ENCODE measurements around the gene INPP1.
A peak's percentile ranks its signal among the peaks of the same experiment; 100 is the strongest.
"Not testable (repeated sequence)": the region's sequence is repeated elsewhere in the genome, so short reads cannot be mapped to it uniquely, and the experiment has no call there.

INPP1 gene, protein sequence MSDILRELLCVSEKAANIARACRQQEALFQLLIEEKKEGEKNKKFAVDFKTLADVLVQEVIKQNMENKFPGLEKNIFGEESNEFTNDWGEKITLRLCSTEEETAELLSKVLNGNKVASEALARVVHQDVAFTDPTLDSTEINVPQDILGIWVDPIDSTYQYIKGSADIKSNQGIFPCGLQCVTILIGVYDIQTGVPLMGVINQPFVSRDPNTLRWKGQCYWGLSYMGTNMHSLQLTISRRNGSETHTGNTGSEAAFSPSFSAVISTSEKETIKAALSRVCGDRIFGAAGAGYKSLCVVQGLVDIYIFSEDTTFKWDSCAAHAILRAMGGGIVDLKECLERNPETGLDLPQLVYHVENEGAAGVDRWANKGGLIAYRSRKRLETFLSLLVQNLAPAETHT

DNA sequence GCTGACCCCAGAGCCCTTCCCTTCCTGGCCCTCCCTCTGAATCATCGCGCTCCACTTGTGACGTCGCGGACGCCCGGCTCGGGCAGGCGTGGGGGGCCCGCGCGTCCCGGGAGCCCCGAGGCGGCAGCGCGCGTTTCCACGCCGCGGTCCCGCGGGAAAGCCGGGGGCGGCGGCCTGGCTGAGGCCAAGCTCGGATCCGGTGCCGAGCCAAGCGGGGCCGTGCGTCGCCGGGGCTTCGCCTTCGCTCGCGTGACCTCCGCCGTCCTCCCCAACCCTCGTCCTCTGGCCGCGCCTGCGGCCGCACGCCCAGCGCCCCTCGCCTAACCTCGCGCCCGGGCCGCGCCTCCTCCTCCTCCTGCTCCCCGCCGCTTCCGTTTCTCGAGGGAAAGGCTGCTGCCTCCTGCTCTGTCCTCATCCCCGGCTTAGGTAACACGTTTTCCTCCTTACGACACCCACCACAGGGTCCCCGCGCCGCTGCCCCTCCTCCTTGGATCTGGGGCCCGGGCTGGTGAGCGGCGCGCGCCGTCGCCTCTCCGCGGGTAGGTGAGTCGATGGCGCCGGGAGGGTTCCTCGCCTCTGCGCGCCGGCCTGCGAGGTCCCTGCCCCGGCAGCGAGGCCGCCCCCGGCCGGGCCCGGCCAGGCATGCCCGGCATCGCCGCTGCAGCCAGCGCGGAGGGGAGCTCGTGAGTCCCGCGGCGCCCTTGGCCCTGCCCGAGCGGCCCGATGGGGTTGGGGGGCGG lies at the start of gene INPP1:
TSS of gene INPP1 (plus strand) at position 54 of the 740 bp plus-strand sequence. CDS start 16,514 bp downstream, outside the sequence.
- TF ChIP-seq CTCF (IDR thresholded peaks at IDR 0.05; ENCODE audit: low read depth, low read length, missing control alignments): no peak
- no peak for DNase-seq (ENCODE audit: extremely low read depth, low read depth)
- H3K4me3 ChIP-seq (replicated peaks; ENCODE audit: low read depth, low read length): peak within 1 kb of the TSS; percentile 65

DNA sequence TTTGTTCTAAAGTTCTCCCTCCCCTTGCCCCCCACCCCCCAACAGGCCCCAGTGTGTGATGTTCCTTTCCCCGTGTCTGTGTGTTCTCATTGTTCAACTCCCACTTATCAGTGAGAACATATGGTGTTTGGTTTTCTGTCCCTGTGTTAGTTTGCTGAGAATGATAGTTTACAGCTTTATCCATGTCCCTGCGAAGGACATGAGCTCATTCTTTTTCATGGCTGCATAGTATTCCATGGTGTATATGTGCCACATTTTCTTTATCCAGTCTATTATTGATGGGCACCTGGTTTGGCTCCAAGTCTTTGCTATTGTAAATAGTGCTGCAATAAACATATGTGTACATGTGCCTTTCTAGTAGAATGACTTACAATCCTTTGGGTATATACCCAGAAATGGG lies 45.5 kb upstream of the INPP1 start:
- DNase-seq (ENCODE audit: extremely low read depth, low read depth): not testable (repeated sequence)

GRCh38 chr2:190301032-190301431 lies 42.4 kb upstream of the INPP1 start:
- no peak for TF ChIP-seq CTCF (IDR thresholded peaks at IDR 0.05; ENCODE audit: low read depth, low read length, missing control alignments)
- no peak overlapping the region for H3K4me3 ChIP-seq (replicated peaks; ENCODE audit: low read depth, low read length)
- DNase-seq (ENCODE audit: extremely low read depth, low read depth): no peak

More for the DNA sequence above, 45.5 kb upstream of the INPP1 start:
- H3K4me3 ChIP-seq (replicated peaks; ENCODE audit: low read depth, low read length): not testable (repeated sequence)

DNA sequence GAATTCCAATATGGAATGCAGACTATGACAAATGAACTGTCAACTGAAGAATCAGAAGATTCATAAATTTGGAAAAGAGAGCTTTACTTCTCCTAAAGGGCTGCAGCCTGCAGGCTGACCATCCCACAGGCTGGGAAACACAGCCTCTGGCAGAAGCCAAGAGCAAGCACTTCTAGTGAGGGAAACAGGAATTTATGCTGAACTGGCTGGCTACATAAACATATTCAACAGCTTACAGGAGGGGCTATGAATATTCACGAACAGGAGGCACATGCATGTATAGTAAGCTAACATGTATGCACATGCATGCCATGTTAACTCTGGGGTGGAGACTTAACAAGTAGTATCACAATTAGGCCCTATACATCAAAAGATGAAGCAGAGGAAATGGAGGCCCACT lies 41.3 kb upstream of the INPP1 start:
- TF ChIP-seq CTCF (IDR thresholded peaks at IDR 0.05; ENCODE audit: low read depth, low read length, missing control alignments): no peak
- no peak for DNase-seq (ENCODE audit: extremely low read depth, low read depth)

DNA sequence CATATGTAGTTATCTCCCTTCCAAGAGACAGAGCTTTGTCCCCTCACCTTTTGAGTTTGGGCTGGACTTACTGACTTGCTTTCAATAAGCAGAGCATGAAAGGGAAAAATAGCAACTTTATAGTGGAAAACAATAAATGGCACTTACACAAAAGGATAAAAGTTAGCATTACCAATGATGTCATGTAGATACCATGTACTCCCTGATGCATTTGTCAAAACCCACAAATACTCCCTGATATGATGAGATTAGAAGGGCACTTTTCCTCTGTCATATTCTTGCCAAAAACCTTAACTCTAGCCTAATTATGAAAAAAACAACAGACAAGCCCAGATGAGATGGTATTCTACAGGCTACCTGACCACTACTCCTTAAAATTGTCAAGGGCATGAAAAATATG lies 39.7 kb upstream of the INPP1 start:
- TF ChIP-seq CTCF (IDR thresholded peaks at IDR 0.05; ENCODE audit: low read depth, low read length, missing control alignments): no peak
- no peak for DNase-seq (ENCODE audit: extremely low read depth, low read depth)
- no peak overlapping the region for H3K4me3 ChIP-seq (replicated peaks; ENCODE audit: low read depth, low read length)

More for the DNA sequence above, 41.3 kb upstream of the INPP1 start:
- H3K4me3 ChIP-seq (replicated peaks; ENCODE audit: low read depth, low read length): no peak overlapping the region

GRCh38 chr2:190304404-190304803 lies 39.0 kb upstream of the INPP1 start:
- H3K4me3 ChIP-seq (replicated peaks; ENCODE audit: low read depth, low read length): no peak overlapping the region
- TF ChIP-seq CTCF (IDR thresholded peaks at IDR 0.05; ENCODE audit: low read depth, low read length, missing control alignments): no peak
- DNase-seq (ENCODE audit: extremely low read depth, low read depth): no peak

DNA sequence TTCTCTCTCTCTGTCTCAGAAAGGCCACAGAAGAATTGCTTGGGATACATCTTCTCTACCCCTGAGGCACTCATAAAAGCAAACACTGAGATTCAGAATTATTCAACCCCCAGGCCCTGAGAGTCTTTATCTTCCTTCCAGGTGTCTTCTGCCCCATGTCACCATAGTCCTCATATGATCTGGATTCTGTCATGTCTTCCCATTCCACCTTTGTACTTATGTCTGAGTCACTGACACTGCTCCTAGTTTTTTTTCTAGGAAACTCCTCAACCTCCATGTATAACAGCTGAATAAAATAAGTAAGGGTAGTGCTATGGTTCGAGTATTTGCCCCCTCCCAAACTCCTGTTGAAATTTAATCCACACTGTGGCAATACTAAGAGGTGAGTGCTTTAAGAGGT lies 35.4 kb upstream of the INPP1 start:
- H3K4me3 ChIP-seq (replicated peaks; ENCODE audit: low read depth, low read length): no peak overlapping the region
- TF ChIP-seq CTCF (IDR thresholded peaks at IDR 0.05; ENCODE audit: low read depth, low read length, missing control alignments): no peak
- DNase-seq (ENCODE audit: extremely low read depth, low read depth): no peak
